IPS DF 4.7 (cell line): Measurements from ENCODE around the gene MGMT.

Source experiments
- DNase-seq: peaks from one replicate; pipeline ENCODE4 v3.0.0-alpha.2; 2013; ENCODE audit warnings: low spot score; ENCODE audit errors: extremely low read depth

The MGMT gene

GRCh38 chr10:129683920-129684319 is 216.9 kb downstream of the MGMT start:
- no peak for DNase-seq

- DNase-seq, result no peak
Observed at GRCh38 chr10:129685271-129685670, 218.2 kb downstream of the MGMT start.

- no peak for DNase-seq
Observed at GRCh38 chr10:129689671-129690071, 222.6 kb downstream of the MGMT start.

DNA sequence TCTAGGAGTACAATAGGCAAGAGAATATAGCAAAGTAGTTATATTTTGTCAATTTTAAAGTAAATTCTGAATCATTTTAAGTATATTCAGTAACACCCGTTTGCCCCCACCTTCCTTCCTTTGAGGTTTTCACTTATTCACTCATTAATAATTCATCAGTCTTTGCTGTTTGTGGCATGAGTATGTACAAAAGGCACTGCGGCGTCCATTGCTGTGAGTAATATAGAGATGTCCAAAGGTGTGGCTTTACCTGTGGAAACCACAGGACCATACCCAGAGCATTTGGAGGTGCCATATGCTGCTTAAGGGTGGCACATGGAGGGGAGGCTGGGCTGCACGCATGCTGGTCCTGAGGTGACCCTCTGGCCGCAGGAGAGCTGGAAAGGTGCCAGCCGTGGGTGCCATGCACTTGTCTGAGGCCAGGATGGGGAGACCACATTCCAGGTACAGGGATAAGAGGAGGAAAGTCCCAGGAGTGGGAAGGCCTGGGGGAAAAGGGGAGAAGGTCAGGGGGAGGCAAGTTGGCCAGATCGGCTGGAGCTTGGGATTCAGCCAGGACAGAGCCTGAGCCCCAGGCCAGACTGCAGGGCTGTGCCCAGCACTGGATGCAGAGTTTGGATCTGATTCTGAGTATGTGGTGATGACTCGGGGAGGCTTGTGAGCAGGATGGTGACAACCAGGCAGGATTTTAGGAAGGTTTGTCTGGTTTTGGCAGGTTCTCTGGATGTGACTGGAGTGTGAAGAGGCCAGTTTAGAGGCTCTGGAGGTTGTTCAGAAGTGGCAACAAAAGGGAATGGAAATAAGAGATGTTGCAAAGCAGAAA is 223.4 kb downstream of the MGMT start:
- DNase-seq, result no peak

DNA sequence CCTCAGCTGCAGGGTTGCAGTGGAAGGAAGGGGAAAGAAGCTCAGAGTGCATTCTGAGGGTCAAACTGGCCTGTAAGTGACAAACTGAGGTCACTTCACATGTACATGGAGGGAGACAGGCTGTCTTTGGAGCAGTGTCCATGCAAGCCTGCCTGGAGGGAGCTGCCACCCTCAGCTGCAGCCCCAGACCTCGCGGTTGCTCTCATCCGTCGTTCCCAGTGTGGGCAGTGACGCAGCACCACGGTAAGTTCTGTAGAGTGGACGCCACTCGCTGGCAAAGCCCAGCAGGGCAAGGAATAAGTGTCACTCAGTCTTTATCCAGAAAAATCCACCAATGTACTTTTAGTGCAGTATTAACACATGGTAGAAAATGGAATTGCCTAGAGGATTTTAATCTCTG is 225.7 kb downstream of the MGMT start:
- no peak for DNase-seq

DNA sequence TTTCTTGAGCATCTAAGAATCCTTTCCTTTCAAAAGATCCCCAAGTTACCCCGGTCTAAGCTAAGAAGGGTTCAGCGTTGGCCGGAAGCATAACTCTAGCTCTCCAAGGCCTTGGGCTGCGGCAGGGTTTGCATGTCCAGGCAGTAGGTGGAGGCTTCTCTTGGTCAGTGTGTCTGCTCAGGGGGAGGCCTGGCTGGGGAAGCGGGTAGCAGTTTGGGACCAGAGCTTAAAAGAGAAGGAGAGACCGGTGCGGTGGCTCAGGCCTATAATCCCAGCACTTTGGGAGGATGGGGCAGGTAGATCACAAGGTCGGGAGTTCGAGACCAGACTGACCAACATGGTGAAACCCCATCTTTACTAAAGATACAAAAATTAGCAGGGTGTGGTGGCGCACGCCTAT is 226.3 kb downstream of the MGMT start:
- no peak for DNase-seq

DNA sequence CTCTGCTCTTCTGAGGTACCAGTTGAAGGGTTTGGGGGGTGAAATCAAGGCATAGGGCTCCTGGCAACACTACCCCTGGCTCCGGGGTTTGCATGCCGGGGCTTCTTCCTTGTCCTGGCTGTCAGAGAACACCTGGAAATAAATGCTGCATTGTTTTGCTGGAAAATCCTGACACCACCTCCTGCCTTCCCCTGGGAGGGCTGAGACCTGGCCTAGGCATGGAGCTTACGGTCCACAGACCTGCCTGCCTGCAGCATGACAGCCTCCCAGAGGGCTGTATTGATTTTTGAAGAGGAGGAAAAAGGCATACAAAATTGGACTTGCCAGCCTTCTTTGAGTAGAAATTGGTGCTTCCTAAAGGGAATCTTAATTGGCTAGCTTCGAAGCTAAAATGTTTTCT is 227.1 kb downstream of the MGMT start:
- DNase-seq, result no peak

GRCh38 chr10:129694691-129695243 is 227.7 kb downstream of the MGMT start:
- no peak for DNase-seq

- no peak for DNase-seq
Observed at GRCh38 chr10:129695671-129696070, 228.6 kb downstream of the MGMT start.

DNA sequence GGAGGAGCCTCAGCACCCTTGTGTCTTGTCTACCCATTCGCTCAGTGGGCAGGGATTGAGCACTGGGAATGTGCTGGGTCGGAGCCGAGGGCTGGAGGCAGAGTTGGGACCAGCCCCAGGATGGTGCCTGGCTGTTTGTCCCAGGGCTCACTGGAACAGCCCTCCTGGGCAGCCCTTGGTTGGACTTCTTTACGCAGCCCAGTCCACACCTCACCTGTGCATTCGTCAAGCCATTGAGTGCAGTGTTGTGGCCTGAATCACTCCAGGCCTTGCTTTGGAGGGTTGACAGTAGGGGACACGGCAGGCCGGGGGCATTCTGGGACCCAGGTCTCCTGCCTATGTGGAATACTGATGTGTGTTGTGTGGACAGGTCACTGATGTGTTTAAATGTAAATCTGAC is 229.6 kb downstream of the MGMT start:
- DNase-seq, result no peak

- no peak for DNase-seq
Observed at GRCh38 chr10:129697463-129698247, 230.6 kb downstream of the MGMT start.

DNA sequence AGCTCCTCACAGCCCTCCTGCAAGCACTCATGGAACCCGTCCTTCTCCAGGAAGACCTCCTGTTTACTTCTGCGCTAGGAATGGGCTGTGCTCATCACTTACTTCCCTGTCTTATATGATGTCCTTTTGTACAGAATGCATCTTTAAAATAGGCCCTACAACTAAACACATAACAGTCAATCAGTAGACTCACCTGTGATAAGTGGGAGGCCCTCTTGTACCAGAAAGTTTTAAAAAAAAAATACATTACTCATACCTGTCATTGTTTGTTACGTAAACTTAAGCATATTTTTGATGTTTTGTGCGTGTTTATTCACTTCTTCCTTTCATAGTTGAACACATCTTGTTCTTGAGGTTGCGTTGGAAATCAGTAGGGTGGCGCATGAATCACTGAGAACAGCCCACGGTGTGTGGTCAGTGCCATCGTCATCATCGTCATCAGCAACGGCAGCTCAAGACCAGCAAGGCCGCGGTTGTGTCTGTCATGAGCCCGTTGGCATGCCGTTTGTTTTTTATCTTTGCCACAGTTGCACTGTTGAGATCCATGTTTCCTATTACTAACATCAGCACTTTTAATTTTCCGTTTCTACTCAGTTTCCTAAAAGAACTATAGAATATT is 232.8 kb downstream of the MGMT start:
- DNase-seq, result no peak

GRCh38 chr10:129702605-129703004 is 235.6 kb downstream of the MGMT start:
- DNase-seq, result no peak

- DNase-seq, result no peak
Observed at GRCh38 chr10:129703287-129704137, 236.5 kb downstream of the MGMT start.

- DNase-seq, result no peak
Observed at GRCh38 chr10:129704225-129704624, 237.2 kb downstream of the MGMT start.

DNA sequence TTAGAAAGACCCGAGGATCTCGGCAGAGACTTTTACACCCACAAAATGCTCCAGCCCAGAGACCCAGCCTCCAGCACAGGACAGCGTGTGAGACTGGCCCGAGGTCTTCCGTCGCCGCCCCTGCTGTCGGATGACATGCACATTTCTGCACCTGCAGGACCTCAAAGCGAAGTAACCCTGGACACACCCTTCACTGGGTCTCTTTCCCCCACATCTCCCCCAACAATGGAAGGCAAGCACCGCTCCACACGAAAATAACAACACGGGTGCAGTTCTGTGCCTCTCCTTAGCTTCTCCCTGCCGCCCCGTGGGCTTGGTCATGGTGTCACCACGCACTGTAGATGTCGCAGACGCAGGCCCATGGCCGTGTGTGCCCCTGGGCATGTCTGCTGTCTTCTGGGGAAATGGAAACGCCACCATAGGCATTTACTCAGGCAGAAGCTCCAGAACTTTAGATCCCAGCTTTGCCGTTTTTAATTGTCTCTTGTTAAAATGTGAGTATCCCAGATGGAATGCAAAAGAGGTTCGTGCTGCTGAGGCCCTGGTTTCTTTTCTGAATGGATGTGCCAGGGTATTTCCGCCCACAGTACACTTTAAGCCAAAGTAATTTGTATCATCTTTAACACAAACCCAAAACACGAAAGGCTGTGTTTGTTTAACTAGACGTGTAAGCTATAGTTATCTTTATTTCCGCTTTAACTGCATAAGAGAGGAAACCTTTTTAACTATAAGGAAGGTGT is 237.9 kb downstream of the MGMT start:
- DNase-seq, result no peak

DNA sequence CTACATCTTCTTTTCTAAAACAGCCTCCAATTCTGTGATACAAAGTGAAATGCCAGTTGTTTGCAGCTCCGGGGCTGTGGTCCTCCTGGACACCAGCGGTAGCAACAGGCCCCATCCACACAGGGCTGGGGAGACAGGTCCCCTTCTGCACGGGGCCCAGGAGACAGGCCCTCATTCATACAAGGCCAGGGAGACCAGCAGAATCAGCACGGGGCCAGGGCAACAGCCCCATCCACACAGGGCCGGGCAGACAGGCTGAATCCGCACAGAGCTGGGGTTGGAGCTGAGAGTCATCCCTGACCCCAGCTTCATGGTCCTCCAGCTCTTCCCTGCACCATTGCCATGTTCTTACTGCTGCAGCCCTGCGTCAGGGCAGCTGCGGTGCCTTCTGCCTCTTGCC is 238.6 kb downstream of the MGMT start:
- no peak for DNase-seq

GRCh38 chr10:129706081-129706480 is 239.0 kb downstream of the MGMT start:
- DNase-seq, result no peak

GRCh38 chr10:129706523-129706922 is 239.5 kb downstream of the MGMT start:
- no peak for DNase-seq
